Measurements from ENCODE around the gene MRAP. TPM values are rescaled to one million over a fixed set of nuclear protein-coding genes. Genes with fewer than 3 reads are reported as not detected.

The MRAP gene
- total RNA-seq, 1 experiment from 2014 or later, result not detected

- TF ChIP-seq CTCF (IDR thresholded peaks at IDR 0.05 in 2 of 3, conservative IDR thresholded peaks at IDR 0.05 in 1 of 3; ENCODE audit: borderline replicate concordance in 1 of 3, insufficient read depth in 1 of 3, low read depth in 2 of 3, low read length in 2 of 3), result no peak
Observed at GRCh38 chr21:32282992-32283391, 15.7 kb upstream of the MRAP start (continued).

GRCh38 chr21:32285476-32285875 lies 13.2 kb upstream of the MRAP start:
- TF ChIP-seq YY1 (IDR thresholded peaks at IDR 0.05; ENCODE audit: extremely low read depth, insufficient replicate concordance, low read depth, low read length), result no peak
- TF ChIP-seq SIN3A (IDR thresholded peaks at IDR 0.05; ENCODE audit: low read depth), result no peak
- TF ChIP-seq TCF7L2 (IDR thresholded peaks at IDR 0.05; ENCODE audit: borderline replicate concordance, extremely low read depth, insufficient read depth, insufficient read length), result no peak
- no peak for TF ChIP-seq RAD21 (IDR thresholded peaks at IDR 0.05; ENCODE audit: low read depth)
- no peak for TF ChIP-seq ZBTB33 (IDR thresholded peaks at IDR 0.05; ENCODE audit: extremely low read depth, insufficient replicate concordance, low read length)
- TF ChIP-seq JUND (IDR thresholded peaks at IDR 0.05), result no peak
- no peak for TF ChIP-seq CEBPB (IDR thresholded peaks at IDR 0.05; ENCODE audit: low read depth)
- TF ChIP-seq MAX (IDR thresholded peaks at IDR 0.05), result no peak
- TF ChIP-seq CTCF (IDR thresholded peaks at IDR 0.05 in 2 of 3, conservative IDR thresholded peaks at IDR 0.05 in 1 of 3; ENCODE audit: borderline replicate concordance in 1 of 3, insufficient read depth in 1 of 3, low read depth in 2 of 3, low read length in 2 of 3), result no peak
- H3K36me3 ChIP-seq (ENCODE audit: control insufficient read depth in 1 of 2, insufficient read depth in 2 of 2, low read length in 2 of 2), result no peaks in the 10 kb centered on the region
- DNase-seq (ENCODE audit: low read depth, low spot score) (no peak), ATAC-seq (no peak)
- no peaks in the 10 kb centered on the region for H3K27me3 ChIP-seq (ENCODE audit: insufficient read depth, low read length)
- no peak overlapping the region for H3K9ac ChIP-seq (ENCODE audit: low read length)
- BruUV-seq (replicated peaks), result no TSS peak
- H3K4me1 ChIP-seq (ENCODE audit: control insufficient read depth in 1 of 2, insufficient read depth in 2 of 2, low read length in 2 of 2), result no peaks in the 10 kb centered on the region
- ChIA-PET RAD21 (ENCODE audit: low non-redundant PET in 1 of 2, low total read pairs in 2 of 2, uncharacterized antibody in 2 of 2, unreplicated experiment in 2 of 2) (no interaction called here), POLR2A (no interaction called here), CTCF (no interaction called here)
- no peaks in the 10 kb centered on the region for H3K79me2 ChIP-seq (ENCODE audit: insufficient read depth, low read length)
- no peaks in the 10 kb centered on the region for H4K20me1 ChIP-seq (ENCODE audit: insufficient read depth)
- no peaks in the 10 kb centered on the region for H3K9me3 ChIP-seq (ENCODE audit: control insufficient read depth in 1 of 2, insufficient read depth in 1 of 2, low read depth in 1 of 2, low read length in 2 of 2)
- no peak overlapping the region for H3K4me3 ChIP-seq (replicated peaks in 1 of 2; ENCODE audit: low read depth in 1 of 2, low read length in 2 of 2)
- intact Hi-C loops (cut with micrococcal nuclease), result no loop called here
- H3K27ac ChIP-seq (ENCODE audit: low read depth, low read length), result no peak overlapping the region
- no peaks in the 10 kb centered on the region for H3K9me2 ChIP-seq (ENCODE audit: insufficient read depth)
- H3K4me2 ChIP-seq (ENCODE audit: low read length), result no peak overlapping the region
- H2AFZ ChIP-seq (ENCODE audit: low read depth, low read length, poor library complexity, severe bottlenecking), result no peak overlapping the region

All from HCT116 (cell line).